ENCODE measurements around the gene GBP1.

- TF ChIP-seq CTCF (IDR thresholded peaks at IDR 0.05), result no peak
- no peak for TF ChIP-seq POLR2A (IDR thresholded peaks at IDR 0.05)
- TF ChIP-seq POLR2AphosphoS5 (IDR thresholded peaks at IDR 0.05), result no peak
Measured at GRCh38 chr1:89008511-89008910, 56.5 kb downstream of the GBP1 start.

All from upper lobe of left lung (tissue), 4 donors.